DMS153 treated with DMSO at 0.1 percent for 48 hours (cell line): ENCODE data around the gene PACRG.

ENCODE experiments used
- DNase-seq: peaks from one replicate; lab custom pipeline; 2025; ENCODE audit not compliant: unreplicated experiment; lab: John Stamatoyannopoulos, UW

PACRG gene

GRCh38 chr6:162862462-162862861 lies 134.7 kb downstream of the PACRG start:
- DNase-seq: no peak

GRCh38 chr6:162862941-162863340 lies 135.2 kb downstream of the PACRG start:
- no peak for DNase-seq

GRCh38 chr6:162863821-162864220 lies 136.0 kb downstream of the PACRG start:
- no peak for DNase-seq

GRCh38 chr6:162864911-162865310 lies 137.1 kb downstream of the PACRG start:
- DNase-seq: no peak

GRCh38 chr6:162866656-162867055 lies 138.9 kb downstream of the PACRG start:
- no peak for DNase-seq

GRCh38 chr6:162868397-162868796 lies 140.6 kb downstream of the PACRG start:
- DNase-seq: no peak

GRCh38 chr6:162871966-162872365 lies 144.2 kb downstream of the PACRG start:
- no peak for DNase-seq

GRCh38 chr6:162873537-162873936 lies 145.8 kb downstream of the PACRG start:
- no peak for DNase-seq

- DNase-seq: no peak
Observed at GRCh38 chr6:162875070-162875469, 147.3 kb downstream of the PACRG start.

- no peak for DNase-seq
Observed at GRCh38 chr6:162882801-162883481, 155.2 kb downstream of the PACRG start.

- DNase-seq: no peak
Observed at GRCh38 chr6:162887981-162888689, 160.4 kb downstream of the PACRG start.

- no peak for DNase-seq
Observed at GRCh38 chr6:162889303-162889702, 161.5 kb downstream of the PACRG start.

- no peak for DNase-seq
Observed at GRCh38 chr6:162898011-162898410, 170.2 kb downstream of the PACRG start.

- no peak for DNase-seq
Observed at GRCh38 chr6:162899148-162899547, 171.4 kb downstream of the PACRG start.

GRCh38 chr6:162900503-162900902 lies 172.7 kb downstream of the PACRG start:
- DNase-seq: no peak

GRCh38 chr6:162904069-162904663 lies 176.4 kb downstream of the PACRG start:
- no peak for DNase-seq

GRCh38 chr6:162906479-162906878 lies 178.7 kb downstream of the PACRG start:
- no peak for DNase-seq

GRCh38 chr6:162907876-162908481 lies 180.2 kb downstream of the PACRG start:
- no peak for DNase-seq

GRCh38 chr6:162913206-162913605 lies 185.4 kb downstream of the PACRG start:
- no peak for DNase-seq

- DNase-seq: no peak
Observed at GRCh38 chr6:162917506-162917905, 189.7 kb downstream of the PACRG start.

- no peak for DNase-seq
Observed at GRCh38 chr6:162921062-162921461, 193.3 kb downstream of the PACRG start.

- DNase-seq: no peak
Observed at GRCh38 chr6:162921510-162922040, 193.8 kb downstream of the PACRG start.
